ENCODE data around the gene ACSM3. TPM values are rescaled to one million over a fixed set of nuclear protein-coding genes. Genes with fewer than 3 reads are reported as not detected.
"Not testable (repeated sequence)": the region's sequence is repeated elsewhere in the genome, so short reads cannot be mapped to it uniquely, and the experiment has no call there.

The ACSM3 gene
- total RNA-seq, 6 experiments from 2014 or later: 0.12 to 0.48 (median 0.21) TPM; not detected in 1

- Mint-ChIP-seq H3K27me3 (ENCODE audit: insufficient read depth) (peaks cover 10% of the 10 kb centered on the region; the same call in 1 of the 2 replicates), H3K36me3 (ENCODE audit: low read depth) (no peaks in the 10 kb centered on the region), H3K27ac (no peak overlapping the region), H3K9me3 (no peaks in the 10 kb centered on the region), H3K4me3 (no peak overlapping the region), H3K4me1 (ENCODE audit: low read depth) (peaks cover 13% of the 10 kb centered on the region)
- DNase-seq: no peak
- TF ChIP-seq CTCF (IDR thresholded peaks at IDR 0.05): no peak
Measured at GRCh38 chr16:20761175-20761574, 2.6 kb upstream of the ACSM3 start.

- no peak for DNase-seq
- H3K36me3 Mint-ChIP-seq (ENCODE audit: low read depth): no peaks in the 10 kb centered on the region
- H3K4me3 Mint-ChIP-seq: peak overlapping the region; percentile 96
- no peaks in the 10 kb centered on the region for H3K9me3 Mint-ChIP-seq
- H3K4me1 Mint-ChIP-seq (ENCODE audit: low read depth): peaks cover 13% of the 10 kb centered on the region
- no peak overlapping the region for H3K27ac Mint-ChIP-seq
- TF ChIP-seq CTCF (IDR thresholded peaks at IDR 0.05): no peak
- H3K27me3 Mint-ChIP-seq (ENCODE audit: insufficient read depth): peaks cover 10% of the 10 kb centered on the region; the same call in 1 of the 2 replicates
Measured at GRCh38 chr16:20762404-20763123, 1.2 kb upstream of the ACSM3 start.

- not testable (repeated sequence) for H3K27me3 Mint-ChIP-seq (ENCODE audit: insufficient read depth); DNase-seq; H3K27ac Mint-ChIP-seq; H3K9me3 Mint-ChIP-seq; H3K36me3 Mint-ChIP-seq (ENCODE audit: low read depth); H3K4me3 Mint-ChIP-seq
- peaks cover 13% of the 10 kb centered on the region for H3K4me1 Mint-ChIP-seq (ENCODE audit: low read depth)
Measured at GRCh38 chr16:20764448-20764847, 634 bp downstream of the ACSM3 start.

GRCh38 chr16:20765732-20766131 lies 1.9 kb downstream of the ACSM3 start:
- Mint-ChIP-seq H3K27ac (no peak overlapping the region), H3K4me3 (no peak overlapping the region), H3K9me3 (no peaks in the 10 kb centered on the region), H3K4me1 (ENCODE audit: low read depth) (peaks cover 13% of the 10 kb centered on the region), H3K36me3 (ENCODE audit: low read depth) (no peaks in the 10 kb centered on the region), H3K27me3 (ENCODE audit: insufficient read depth) (peaks cover 6% of the 10 kb centered on the region)
- no peak for DNase-seq
- TF ChIP-seq CTCF (IDR thresholded peaks at IDR 0.05): no peak

DNA sequence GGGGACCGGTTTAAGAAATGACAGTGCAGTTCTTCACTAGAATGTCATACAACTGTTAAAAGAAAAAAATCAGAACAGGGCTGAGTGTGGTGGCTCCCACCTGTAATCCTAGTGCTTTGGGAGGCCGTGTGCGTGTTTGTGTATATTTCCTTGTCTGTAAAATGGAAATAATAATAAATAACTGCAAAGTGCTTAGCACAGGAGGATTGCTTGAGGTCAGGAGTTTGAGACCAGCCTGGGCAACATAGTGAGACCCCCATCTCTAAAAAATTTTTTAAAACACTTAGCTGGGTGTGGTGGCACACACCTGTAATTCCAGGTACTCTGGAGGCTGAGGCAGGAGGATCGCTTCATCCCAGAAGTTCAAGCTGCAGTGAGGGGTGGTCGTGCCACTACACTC lies 2.5 kb downstream of the ACSM3 start:
- peaks cover 13% of the 10 kb centered on the region for H3K4me1 Mint-ChIP-seq (ENCODE audit: low read depth)
- H3K4me3 Mint-ChIP-seq: no peak overlapping the region
- peaks cover 11% of the 10 kb centered on the region for H3K27me3 Mint-ChIP-seq (ENCODE audit: insufficient read depth)
- TF ChIP-seq CTCF (IDR thresholded peaks at IDR 0.05): no peak
- no peaks in the 10 kb centered on the region for H3K36me3 Mint-ChIP-seq (ENCODE audit: low read depth)
- H3K27ac Mint-ChIP-seq: no peak overlapping the region
- H3K9me3 Mint-ChIP-seq: no peaks in the 10 kb centered on the region
- no peak for DNase-seq

DNA sequence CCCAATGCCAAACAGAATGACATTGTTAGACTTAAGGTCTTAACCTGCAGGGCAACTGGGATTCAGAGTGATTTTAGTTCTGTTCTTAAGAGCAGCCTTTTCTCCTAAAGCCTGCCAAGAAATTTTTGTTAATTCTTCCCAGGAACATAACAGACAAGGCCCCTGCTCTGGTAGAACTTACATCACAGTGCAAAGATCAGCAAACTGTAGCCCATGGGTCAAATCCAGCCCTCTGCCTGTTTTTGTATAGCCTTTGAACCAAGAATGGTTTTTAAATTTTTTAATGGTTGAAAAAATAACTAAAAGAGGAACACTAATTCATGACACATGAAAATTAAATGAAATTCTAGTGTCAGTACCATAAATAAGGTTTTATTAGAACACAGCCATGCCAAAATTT lies 3.8 kb downstream of the ACSM3 start:
- Mint-ChIP-seq H3K27ac (no peak overlapping the region), H3K9me3 (no peaks in the 10 kb centered on the region), H3K4me1 (ENCODE audit: low read depth) (peaks cover 13% of the 10 kb centered on the region), H3K36me3 (ENCODE audit: low read depth) (no peaks in the 10 kb centered on the region), H3K27me3 (ENCODE audit: insufficient read depth) (peaks cover 7% of the 10 kb centered on the region), H3K4me3 (no peak overlapping the region)
- no peak for TF ChIP-seq CTCF (IDR thresholded peaks at IDR 0.05)
- no peak for DNase-seq

Data from HFFc6 (cell line).